Tibial nerve (tissue), 4 donors: ENCODE measurements around the gene BICD1. TPM values are rescaled to one million over a fixed set of nuclear protein-coding genes. Genes with fewer than 3 reads are reported as not detected.

Experiments
- DNase-seq, 2 donors: peaks; one replicate each; pipeline ENCODE4 v3.0.0-alpha.2; 2019; ENCODE audit warnings: low spot score in 2 of 2
- H3K27ac ChIP-seq, 4 donors: fragments of 200-600 bp; sonication (generic) in 3 of 4; one replicate each; pipeline ENCODE4 v1.5.1; 2017 to 2019; ENCODE audit warnings: mild to moderate bottlenecking in 1 of 4
- H3K27me3 ChIP-seq, 2 donors: fragments of 200-600 bp; sonication (generic) in 1 of 2; one replicate each; pipeline versions ENCODE4 v1.5.1 to v1.6.0; 2017 to 2019
- H3K36me3 ChIP-seq, 3 donors: fragments of 200-600 bp; sonication (generic); one replicate each; pipeline ENCODE4 v1.5.1; 2018 to 2019
- H3K4me1 ChIP-seq, 4 donors: fragments of 200-600 bp; sonication (generic) in 3 of 4; one replicate each; pipeline ENCODE4 v1.5.1; 2017 to 2019
- H3K4me3 ChIP-seq, 4 donors: fragments of 200-600 bp; sonication (generic) in 3 of 4; one replicate each; pipeline ENCODE4 v1.5.1; 2017 to 2019; ENCODE audit warnings: mild to moderate bottlenecking in 1 of 4, moderate library complexity in 1 of 4
- H3K9me3 ChIP-seq, 4 donors: fragments of 200-600 bp; sonication (generic) in 3 of 4; one replicate each; pipeline ENCODE4 v1.5.1; 2017 to 2019
- EP300 ChIP-seq, 2 donors: sonication (generic); formaldehyde crosslinking; IDR thresholded peaks; one replicate each; pipeline ENCODE4 v1.6.1; 2017; ENCODE audit warnings: antibody characterized with exemption in 2 of 2, mild to moderate bottlenecking in 1 of 2
- POLR2A ChIP-seq, 2 donors: fragments of 450-650 bp; IDR thresholded peaks; one replicate each; pipeline ENCODE4 v1.6.1; 2017; ENCODE audit warnings: antibody characterized with exemption in 2 of 2, mild to moderate bottlenecking in 2 of 2, moderate library complexity in 2 of 2
- whole genome bisulfite sequencing, 2 donors: methylation state at CpG; one replicate each; pipeline ENCODE4 v1.1.5; 2018; 5-methylcytosine and 5-hydroxymethylcytosine counted together
- total RNA-seq, 4 donors: library from RNA; depleted of rRNA; stranded (reverse); fragments of >200 nt; gene quantifications; one replicate each; pipeline ENCODE4 v1.1.0, GENCODE V29; 2016
- TF ChIP-seq, protein P1 (sequence below), 5 experiments: fragments of 200-600 bp in 3 of 5; fragments of 450-650 bp in 2 of 5; sonication (generic) in 3 of 5; IDR thresholded peaks; one replicate each; pipeline ENCODE4 v1.5.1; 2016 to 2019; ENCODE audit warnings: antibody characterized with exemption in 5 of 5, mild to moderate bottlenecking in 3 of 5, moderate library complexity in 2 of 5

Gene BICD1
- total RNA-seq, 4 donors from 2014 or later, result 34.9 to 58.8 (median 49.2) TPM

- Histone ChIP-seq H3K27ac (no peak overlapping the region), H3K36me3 (peaks cover 0 to 15% (median 0%) of the 10 kb centered on the region in 3 donors), H3K27me3 (no peaks in the 10 kb centered on the region), H3K4me3 (no peak overlapping the region), H3K9me3 (no peaks in the 10 kb centered on the region), H3K4me1 (peaks cover 0 to 3% (median 0%) of the 10 kb centered on the region in 4 donors)
- 89 to 91% methylated on average over 4 of the region's 4 CpGs for WGBS, 2 donors
- DNase-seq, result no peak
- TF ChIP-seq EP300 (IDR thresholded peaks at IDR 0.05), result no peak
- TF ChIP-seq POLR2A (IDR thresholded peaks at IDR 0.05), result no peak
- TF ChIP-seq, protein P1, sequence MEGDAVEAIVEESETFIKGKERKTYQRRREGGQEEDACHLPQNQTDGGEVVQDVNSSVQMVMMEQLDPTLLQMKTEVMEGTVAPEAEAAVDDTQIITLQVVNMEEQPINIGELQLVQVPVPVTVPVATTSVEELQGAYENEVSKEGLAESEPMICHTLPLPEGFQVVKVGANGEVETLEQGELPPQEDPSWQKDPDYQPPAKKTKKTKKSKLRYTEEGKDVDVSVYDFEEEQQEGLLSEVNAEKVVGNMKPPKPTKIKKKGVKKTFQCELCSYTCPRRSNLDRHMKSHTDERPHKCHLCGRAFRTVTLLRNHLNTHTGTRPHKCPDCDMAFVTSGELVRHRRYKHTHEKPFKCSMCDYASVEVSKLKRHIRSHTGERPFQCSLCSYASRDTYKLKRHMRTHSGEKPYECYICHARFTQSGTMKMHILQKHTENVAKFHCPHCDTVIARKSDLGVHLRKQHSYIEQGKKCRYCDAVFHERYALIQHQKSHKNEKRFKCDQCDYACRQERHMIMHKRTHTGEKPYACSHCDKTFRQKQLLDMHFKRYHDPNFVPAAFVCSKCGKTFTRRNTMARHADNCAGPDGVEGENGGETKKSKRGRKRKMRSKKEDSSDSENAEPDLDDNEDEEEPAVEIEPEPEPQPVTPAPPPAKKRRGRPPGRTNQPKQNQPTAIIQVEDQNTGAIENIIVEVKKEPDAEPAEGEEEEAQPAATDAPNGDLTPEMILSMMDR (IDR thresholded peaks at IDR 0.05), result no peak
These were observed 260.7 kb downstream of the BICD1 start for GRCh38 chr12:32367381-32367780.

DNA sequence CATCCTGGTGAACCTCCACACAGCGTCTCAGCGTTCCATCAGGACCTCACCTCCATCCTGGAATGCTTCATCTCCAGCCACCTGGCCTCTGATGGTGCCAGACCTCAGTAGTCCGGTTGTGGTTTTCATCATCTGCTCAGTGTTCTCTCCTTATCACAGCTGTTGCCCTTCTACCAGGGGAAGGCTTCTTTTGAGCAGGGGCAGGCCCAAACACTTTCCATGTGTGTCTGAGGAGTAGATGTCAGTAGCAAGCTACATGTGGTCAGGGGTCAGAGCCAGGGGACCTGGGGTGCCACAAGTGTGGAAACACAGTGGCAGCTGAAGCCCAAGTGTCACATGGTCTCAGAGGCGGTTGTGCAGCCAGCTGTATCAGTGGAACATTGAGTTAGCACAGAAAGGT is 262.6 kb downstream of the BICD1 start:
- WGBS, 2 donors, result 45 to 83% methylated on average over 4 of the region's 4 CpGs
- no peak overlapping the region for H3K4me3 ChIP-seq
- H3K4me1 ChIP-seq, result peaks cover 0 to 3% (median 0%) of the 10 kb centered on the region in 4 donors
- no peaks in the 10 kb centered on the region for H3K9me3 ChIP-seq
- H3K27ac ChIP-seq, result no peak overlapping the region
- H3K27me3 ChIP-seq, result no peaks in the 10 kb centered on the region
- DNase-seq, result no peak
- peaks cover 0 to 15% (median 0%) of the 10 kb centered on the region in 3 donors for H3K36me3 ChIP-seq
- TF ChIP-seq, protein P1 (IDR thresholded peaks at IDR 0.05), result no peak
- TF ChIP-seq EP300 (IDR thresholded peaks at IDR 0.05) (no peak), POLR2A (IDR thresholded peaks at IDR 0.05) (no peak)

DNA sequence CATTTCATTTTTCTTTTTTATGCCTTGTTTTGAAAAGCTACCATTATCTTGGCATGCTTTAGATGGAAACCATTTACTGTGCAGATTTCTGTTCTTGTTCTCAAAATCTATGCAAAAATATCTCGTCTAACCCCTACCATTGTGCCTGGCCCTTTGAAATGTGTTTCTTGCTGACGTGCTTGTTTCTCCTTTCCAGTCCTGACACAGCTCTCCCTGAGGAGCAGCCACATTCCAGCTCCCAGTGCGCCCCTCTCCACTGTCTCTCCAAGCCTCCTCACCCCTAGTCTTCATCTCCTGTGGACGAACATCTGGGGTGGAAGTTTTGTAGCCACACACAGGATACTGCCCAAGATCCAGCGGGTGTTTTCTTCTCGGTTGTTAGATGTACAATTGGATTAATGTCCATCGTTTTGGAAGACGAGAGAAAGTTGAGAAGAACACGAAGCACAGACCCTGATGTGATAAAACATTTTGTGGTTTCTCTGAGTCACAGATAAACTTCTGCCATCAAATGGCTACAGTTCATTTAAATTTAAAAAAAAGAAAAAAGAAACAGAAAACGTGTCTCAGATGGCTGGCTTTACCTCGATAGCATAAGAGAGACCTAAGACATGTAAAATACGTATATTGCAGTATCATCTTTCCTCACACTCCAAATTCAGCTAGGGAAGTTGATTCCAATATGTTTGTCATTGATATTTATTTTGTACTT is 270.9 kb downstream of the BICD1 start:
- Histone ChIP-seq H3K4me3 (no peak overlapping the region), H3K36me3 (no peaks in the 10 kb centered on the region), H3K9me3 (no peaks in the 10 kb centered on the region), H3K4me1 (no peaks in the 10 kb centered on the region), H3K27me3 (no peaks in the 10 kb centered on the region), H3K27ac (no peak overlapping the region)
- DNase-seq, result no peak
- no peak for TF ChIP-seq POLR2A (IDR thresholded peaks at IDR 0.05)
- TF ChIP-seq EP300 (IDR thresholded peaks at IDR 0.05), result no peak
- TF ChIP-seq, protein P1 (IDR thresholded peaks at IDR 0.05), result no peak
- WGBS, 2 donors, result 77 to 81% methylated on average over 12 of the region's 12 CpGs

GRCh38 chr12:32379213-32379612 is 272.6 kb downstream of the BICD1 start:
- no peaks in the 10 kb centered on the region for H3K27me3 ChIP-seq
- no peak overlapping the region for H3K4me3 ChIP-seq
- no peaks in the 10 kb centered on the region for H3K9me3 ChIP-seq
- no peak for TF ChIP-seq EP300 (IDR thresholded peaks at IDR 0.05)
- TF ChIP-seq POLR2A (IDR thresholded peaks at IDR 0.05), result no peak
- TF ChIP-seq, protein P1 (IDR thresholded peaks at IDR 0.05), result no peak
- 88 to 91% methylated on average over 10 of the region's 10 CpGs for WGBS, 2 donors
- no peaks in the 10 kb centered on the region for H3K4me1 ChIP-seq
- H3K36me3 ChIP-seq, result no peaks in the 10 kb centered on the region
- no peak for DNase-seq
- no peak overlapping the region for H3K27ac ChIP-seq

DNA sequence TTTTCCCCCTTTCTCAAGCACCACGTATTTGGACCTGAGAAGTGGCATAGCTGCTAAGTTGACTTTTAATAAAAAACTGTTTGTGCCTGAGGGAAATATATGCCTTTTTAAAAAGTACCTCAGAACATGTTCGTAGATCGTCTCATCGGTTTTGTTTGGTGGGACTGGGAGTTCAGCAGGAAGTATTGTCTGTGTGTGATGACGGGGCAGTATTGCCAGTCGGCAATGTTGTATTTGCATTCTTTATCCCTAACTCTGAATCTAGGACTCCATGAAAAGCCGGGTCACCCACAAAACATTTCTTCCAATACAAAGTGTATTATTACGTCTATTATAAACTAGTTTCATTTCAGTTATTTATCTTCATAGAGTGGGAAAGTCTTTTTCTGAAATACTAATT is 273.0 kb downstream of the BICD1 start:
- no peaks in the 10 kb centered on the region for H3K9me3 ChIP-seq
- H3K36me3 ChIP-seq, result no peaks in the 10 kb centered on the region
- DNase-seq, result no peak
- TF ChIP-seq POLR2A (IDR thresholded peaks at IDR 0.05), result no peak
- TF ChIP-seq EP300 (IDR thresholded peaks at IDR 0.05), result no peak
- TF ChIP-seq, protein P1 (IDR thresholded peaks at IDR 0.05), result no peak
- no peak overlapping the region for H3K27ac ChIP-seq
- no peaks in the 10 kb centered on the region for H3K27me3 ChIP-seq
- 74 to 79% methylated on average over 8 of the region's 8 CpGs for WGBS, 2 donors
- no peaks in the 10 kb centered on the region for H3K4me1 ChIP-seq
- H3K4me3 ChIP-seq, result no peak overlapping the region
